Psoas muscle (tissue), 8 donors: ENCODE results near the gene FBRSL1. TPM values are rescaled to one million over a fixed set of nuclear protein-coding genes. Genes with fewer than 3 reads are reported as not detected.
A peak's percentile ranks its signal among the peaks of the same experiment; 100 is the strongest.

ENCODE experiments used
- ATAC-seq, 4 donors: fragments of 200-7000 bp; cut with Tn5 transposase; one replicate each; pipeline ENCODE4 v1.9.1; 2020; ENCODE audit warnings: moderate library complexity in 3 of 4, mild to moderate bottlenecking in 2 of 4
- DNase-seq, 2 donors: peaks; one replicate each; pipeline ENCODE4 v3.0.0-alpha.2; 2020
- H3K27ac ChIP-seq: fragments of 200-600 bp; one replicate; pipeline ENCODE4 v1.8.0; 2022
- H3K27me3 ChIP-seq, 3 donors: fragments of 200-600 bp in 1 of 3; one replicate each; pipeline versions ENCODE4 v1.6.1 to v1.8.0; 2013 to 2022; ENCODE audit warnings: low read length in 2 of 3, mild to moderate bottlenecking in 2 of 3, moderate library complexity in 1 of 3; ENCODE audit not compliant: insufficient read depth in 3 of 3
- H3K36me3 ChIP-seq, 2 donors: fragments of 200-600 bp in 1 of 2; one replicate each; pipeline versions ENCODE4 v1.6.1 to v1.8.0; 2013 to 2022; ENCODE audit warnings: low read depth in 1 of 2, mild to moderate bottlenecking in 1 of 2, moderate library complexity in 1 of 2; ENCODE audit not compliant: insufficient read depth in 1 of 2
- H3K4me1 ChIP-seq: fragments of 200-600 bp; one replicate; pipeline ENCODE4 v1.8.0; 2022
- H3K4me3 ChIP-seq: fragments of 200-600 bp; one replicate; pipeline ENCODE4 v1.8.0; 2022; ENCODE audit warnings: mild to moderate bottlenecking
- H3K9me3 ChIP-seq: fragments of 200-600 bp; one replicate; pipeline ENCODE4 v1.8.0; 2022
- WGBS, 3 donors: extraction: QIAGEN DNeasy Blood & Tissue Kit; methylation state at CpG; one replicate each; pipeline versions ENCODE4 v1.1.6 to v1.1.7; 2013; 5-methylcytosine and 5-hydroxymethylcytosine counted together
- intact Hi-C, 2 donors: fragments of 100-400 bp; cut with DNase I; formaldehyde crosslinking; loops; one replicate each; pipeline versions ENCODE4 v1.11.0 to v1.14.2; 2022
- polyA plus RNA-seq, 3 donors: library from polyadenylated mRNA; stranded (reverse); fragments of 200-250 nt; gene quantifications; one replicate each; pipeline ENCODE4 v1.2.3, GENCODE V29; 2013
- total RNA-seq, 4 donors: library from RNA; stranded (reverse); fragmentation: NEBNext Ultra II Directional in 2 of 4; extraction: Animal tissue kit (Norgen Biotek cat#: 25700) in 2 of 4; gene quantifications; one replicate each; pipeline versions ENCODE4 v1.2.1 to v1.2.4, GENCODE V29; 2021 to 2023
- TF ChIP-seq, protein P1 (sequence below): fragments of 200-600 bp; IDR thresholded peaks from one replicate; pipeline ENCODE4 v1.8.0; 2022; ENCODE audit warnings: antibody characterized with exemption
- donor health status: healthy with polysubstance abuse.
- donor health status: DM: no; HTN: no; CAD: no; lungs with moderate emphysema.
- donor health status: Bipolar disorder and iron deficiency.
- donor health status: healthy.
- donor health status: DM: yes; HTN: yes; CAD: no.
- donor health status: DM: no; HTN: no; CAD: no.
- donor health status: DM: no; HTN: no; CAD: no.
- donor health status: DM: yes; HTN: yes; CAD: no.

Gene FBRSL1
- total and polyA plus RNA-seq, 7 donors = 23.0 to 54.5 (median 40.1) TPM

DNA sequence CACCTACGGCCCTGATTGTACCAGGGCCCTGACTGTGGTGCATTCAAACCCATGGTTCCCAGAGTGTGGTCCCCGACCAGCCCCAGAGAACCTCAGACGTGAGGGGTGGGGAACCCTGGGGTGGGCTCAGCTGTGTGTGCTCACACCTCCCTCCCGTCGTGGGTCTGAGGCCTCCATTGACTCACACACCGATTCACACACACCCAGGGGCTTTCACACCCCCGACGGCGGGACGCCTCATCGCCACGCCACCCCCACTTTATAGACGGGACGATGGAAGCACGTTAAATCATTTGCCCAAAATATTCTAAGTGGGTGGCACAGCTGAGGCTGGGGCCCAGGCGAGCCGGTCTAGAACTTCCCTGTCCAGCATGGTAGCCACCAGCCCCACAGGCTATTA lies 3.4 kb upstream of the FBRSL1 start:
- TF ChIP-seq, protein P1, sequence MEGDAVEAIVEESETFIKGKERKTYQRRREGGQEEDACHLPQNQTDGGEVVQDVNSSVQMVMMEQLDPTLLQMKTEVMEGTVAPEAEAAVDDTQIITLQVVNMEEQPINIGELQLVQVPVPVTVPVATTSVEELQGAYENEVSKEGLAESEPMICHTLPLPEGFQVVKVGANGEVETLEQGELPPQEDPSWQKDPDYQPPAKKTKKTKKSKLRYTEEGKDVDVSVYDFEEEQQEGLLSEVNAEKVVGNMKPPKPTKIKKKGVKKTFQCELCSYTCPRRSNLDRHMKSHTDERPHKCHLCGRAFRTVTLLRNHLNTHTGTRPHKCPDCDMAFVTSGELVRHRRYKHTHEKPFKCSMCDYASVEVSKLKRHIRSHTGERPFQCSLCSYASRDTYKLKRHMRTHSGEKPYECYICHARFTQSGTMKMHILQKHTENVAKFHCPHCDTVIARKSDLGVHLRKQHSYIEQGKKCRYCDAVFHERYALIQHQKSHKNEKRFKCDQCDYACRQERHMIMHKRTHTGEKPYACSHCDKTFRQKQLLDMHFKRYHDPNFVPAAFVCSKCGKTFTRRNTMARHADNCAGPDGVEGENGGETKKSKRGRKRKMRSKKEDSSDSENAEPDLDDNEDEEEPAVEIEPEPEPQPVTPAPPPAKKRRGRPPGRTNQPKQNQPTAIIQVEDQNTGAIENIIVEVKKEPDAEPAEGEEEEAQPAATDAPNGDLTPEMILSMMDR = no peak
- intact Hi-C loops = no loop called here
- Histone ChIP-seq H3K4me3 (no peak overlapping the region), H3K36me3 (no peaks in the 10 kb centered on the region), H3K27me3 (no peaks in the 10 kb centered on the region), H3K4me1 (peaks cover 6% of the 10 kb centered on the region), H3K27ac (no peak overlapping the region), H3K9me3 (no peaks in the 10 kb centered on the region)
- ATAC-seq = no peak
- peak; percentile 9 to 19 for DNase-seq
- WGBS, 3 donors = 78 to 81% (median 79%) methylated on average over 17 of the region's 17 CpGs

DNA sequence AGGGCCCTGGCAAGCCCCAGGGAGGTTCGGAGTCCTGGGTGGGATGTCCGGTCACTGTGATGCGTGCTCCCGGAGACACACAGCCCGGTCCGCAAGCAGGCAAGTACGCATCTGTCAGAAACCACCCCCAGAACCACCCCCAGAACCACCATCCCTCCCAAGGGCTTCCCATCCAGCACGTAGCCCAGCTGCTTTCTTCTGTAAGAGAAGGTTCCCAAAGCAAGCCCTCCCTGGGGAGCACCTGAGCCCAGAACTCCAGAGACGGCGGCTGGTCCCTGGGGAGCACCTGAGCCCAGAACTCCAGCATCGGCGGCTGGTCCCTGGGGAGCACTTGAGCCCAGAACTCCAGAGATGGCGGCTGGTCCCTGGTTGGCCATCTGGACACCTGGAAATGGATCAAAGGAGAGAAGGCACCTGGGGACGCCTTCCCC lies 2.6 kb upstream of the FBRSL1 start:
- peaks cover 14% of the 10 kb centered on the region for H3K4me1 ChIP-seq
- 72 to 83% (median 74%) methylated on average over 14 of the region's 14 CpGs for WGBS, 3 donors
- intact Hi-C loops = no loop called here
- ATAC-seq = no peak
- TF ChIP-seq, protein P1 = no peak
- no peaks in the 10 kb centered on the region for H3K36me3 ChIP-seq
- no peak overlapping the region for H3K27ac ChIP-seq
- H3K27me3 ChIP-seq = no peaks in the 10 kb centered on the region
- peak; percentile 14 to 56 for DNase-seq
- no peaks in the 10 kb centered on the region for H3K9me3 ChIP-seq
- no peak overlapping the region for H3K4me3 ChIP-seq

DNA sequence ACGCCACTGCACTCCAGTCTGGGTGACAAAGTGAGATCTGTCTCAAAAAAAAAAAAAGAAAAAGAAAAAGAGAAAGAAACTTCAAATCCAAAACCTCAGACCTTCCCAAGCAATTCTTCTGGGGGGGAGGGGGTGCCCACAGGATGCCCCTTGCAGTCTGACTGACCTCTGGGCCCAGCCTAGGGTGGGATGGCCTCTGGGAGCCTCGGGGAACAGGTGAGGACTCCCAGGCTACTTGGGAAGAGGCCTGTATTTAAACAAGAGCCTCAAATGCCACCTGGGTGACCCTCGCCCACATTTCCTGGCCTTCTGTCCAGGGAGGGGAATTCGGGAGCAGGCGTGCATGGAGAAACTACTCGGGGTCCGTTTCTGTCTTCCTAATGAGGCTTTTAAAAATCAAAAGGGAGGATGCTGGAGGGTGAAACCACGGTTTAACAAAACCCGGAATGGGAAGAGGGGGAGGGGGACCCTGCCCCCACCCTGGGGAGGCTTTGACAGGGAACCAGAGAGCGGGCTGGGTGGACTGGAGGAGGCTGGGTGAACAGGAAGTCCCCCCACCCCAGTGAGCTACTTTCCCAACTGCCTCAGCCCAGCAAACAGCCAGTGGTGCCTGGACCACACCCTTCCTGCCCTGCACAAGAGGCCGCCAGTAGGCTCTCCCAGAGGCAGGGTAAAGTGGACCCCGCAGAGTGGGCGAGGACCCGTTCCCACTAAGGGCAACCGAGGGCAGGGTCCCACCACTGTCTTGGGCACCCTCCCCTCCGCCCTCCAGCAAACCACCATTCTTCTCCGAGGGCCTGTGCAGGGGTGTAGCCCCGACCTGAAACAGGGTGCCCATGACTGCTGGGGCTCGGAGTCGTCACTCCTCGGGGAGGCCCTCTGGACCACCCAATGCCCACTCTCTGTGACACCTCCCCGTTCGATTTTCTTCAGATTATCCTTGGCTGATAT lies 1.5 kb upstream of the FBRSL1 start:
- peaks cover 25% of the 10 kb centered on the region for H3K4me1 ChIP-seq
- no peaks in the 10 kb centered on the region for H3K9me3 ChIP-seq
- ATAC-seq (no peak), DNase-seq (peak; percentile 11 to 57)
- TF ChIP-seq, protein P1 = no peak
- H3K4me3 ChIP-seq = peak overlapping the region; percentile 78
- no peaks in the 10 kb centered on the region for H3K27me3 ChIP-seq
- intact Hi-C loops = no loop called here
- H3K27ac ChIP-seq = peak overlapping the region; percentile 23
- WGBS, 3 donors = 46 to 52% (median 48%) methylated on average over 23 of the region's 23 CpGs
- no peaks in the 10 kb centered on the region for H3K36me3 ChIP-seq

DNA sequence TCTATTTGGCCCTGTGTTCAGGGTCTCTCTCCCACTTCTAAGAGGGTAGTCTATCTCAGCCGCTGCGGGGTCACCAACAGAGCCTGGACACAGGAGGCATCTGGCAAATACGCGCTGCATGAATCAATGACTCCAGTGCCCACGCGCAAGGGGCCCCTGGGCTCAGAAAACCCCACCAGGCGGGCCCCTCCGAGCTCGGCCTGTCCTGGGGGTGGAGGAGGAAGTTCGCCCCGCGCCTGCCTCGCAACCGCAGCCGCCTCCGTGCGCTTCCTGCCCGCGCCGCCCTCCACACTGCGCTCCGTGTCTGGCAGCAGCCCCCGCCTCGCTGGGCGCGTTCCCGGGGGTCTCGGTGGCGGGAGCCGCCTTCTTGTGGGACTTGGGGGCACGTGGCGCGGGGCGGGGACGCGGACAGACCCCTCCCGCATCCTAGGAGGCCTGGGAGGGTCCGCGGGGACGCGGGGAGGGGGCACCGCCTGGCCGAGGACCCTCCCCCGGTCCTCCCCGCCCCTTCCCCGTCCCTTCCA lies 811 bp upstream of the FBRSL1 start:
- DNase-seq = peak in 1 of 2 donors; percentile 44
- peak in 3 of 4 donors; percentile 4 to 12 (median 10) for ATAC-seq
- Histone ChIP-seq H3K27ac (peak overlapping the region; percentile 23), H3K9me3 (no peaks in the 10 kb centered on the region), H3K4me1 (peaks cover 32% of the 10 kb centered on the region), H3K36me3 (no peaks in the 10 kb centered on the region), H3K4me3 (peak overlapping the region; percentile 78), H3K27me3 (no peaks in the 10 kb centered on the region)
- TF ChIP-seq, protein P1 = no peak
- 13 to 20% (median 20%) methylated on average over 37 to 46 of the region's 46 CpGs for WGBS, 3 donors
- intact Hi-C loops = no loop called here
